Measurements from ENCODE around the gene MPHOSPH9.

DNA sequence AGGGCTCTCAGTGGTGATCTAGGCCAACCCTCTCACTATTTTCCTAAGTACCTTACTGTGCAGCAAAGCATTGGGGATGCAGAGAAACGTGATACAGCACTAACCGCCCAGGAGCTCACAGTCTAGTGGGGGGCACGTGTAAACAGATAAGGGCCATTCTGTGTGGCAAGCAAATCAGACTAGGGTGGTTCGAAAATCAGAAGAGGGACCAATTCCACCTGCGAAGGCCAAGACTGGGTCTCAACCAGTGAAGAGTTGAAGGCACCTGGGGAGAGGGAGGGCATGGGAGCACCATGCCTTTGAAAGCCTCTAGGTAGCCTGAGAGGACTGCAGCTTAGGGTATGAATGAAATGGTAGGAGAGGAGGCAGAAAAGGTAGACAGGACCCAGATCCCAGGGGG, 84.3 kb downstream of the MPHOSPH9 start:
- TF ChIP-seq, protein P1, sequence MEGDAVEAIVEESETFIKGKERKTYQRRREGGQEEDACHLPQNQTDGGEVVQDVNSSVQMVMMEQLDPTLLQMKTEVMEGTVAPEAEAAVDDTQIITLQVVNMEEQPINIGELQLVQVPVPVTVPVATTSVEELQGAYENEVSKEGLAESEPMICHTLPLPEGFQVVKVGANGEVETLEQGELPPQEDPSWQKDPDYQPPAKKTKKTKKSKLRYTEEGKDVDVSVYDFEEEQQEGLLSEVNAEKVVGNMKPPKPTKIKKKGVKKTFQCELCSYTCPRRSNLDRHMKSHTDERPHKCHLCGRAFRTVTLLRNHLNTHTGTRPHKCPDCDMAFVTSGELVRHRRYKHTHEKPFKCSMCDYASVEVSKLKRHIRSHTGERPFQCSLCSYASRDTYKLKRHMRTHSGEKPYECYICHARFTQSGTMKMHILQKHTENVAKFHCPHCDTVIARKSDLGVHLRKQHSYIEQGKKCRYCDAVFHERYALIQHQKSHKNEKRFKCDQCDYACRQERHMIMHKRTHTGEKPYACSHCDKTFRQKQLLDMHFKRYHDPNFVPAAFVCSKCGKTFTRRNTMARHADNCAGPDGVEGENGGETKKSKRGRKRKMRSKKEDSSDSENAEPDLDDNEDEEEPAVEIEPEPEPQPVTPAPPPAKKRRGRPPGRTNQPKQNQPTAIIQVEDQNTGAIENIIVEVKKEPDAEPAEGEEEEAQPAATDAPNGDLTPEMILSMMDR (IDR thresholded peaks at IDR 0.05; ENCODE audit: borderline replicate concordance, extremely low read depth, low read length, poor library complexity, severe bottlenecking), result no peak
- no peak for TF ChIP-seq EZH2 (IDR thresholded peaks at IDR 0.05; ENCODE audit: borderline replicate concordance, low read depth, low read length, severe bottlenecking)

All from DND-41 (cell line).